HepG2 (cell line): ENCODE data around the gene ICAM2. TPM values are rescaled to one million over a fixed set of nuclear protein-coding genes. Genes with fewer than 3 reads are reported as not detected.

Source experiments
- ATF6 ChIP-seq: sonication (generic); formaldehyde crosslinking; conservative IDR thresholded peaks from 2 replicates; pipeline ENCODE4 v1.4.0; 2020; ENCODE audit warnings: missing genetic modification reagents
- ATF7 ChIP-seq, 2 experiments: fragments of 450-650 bp in 1 of 2; sonication (generic) in 1 of 2; formaldehyde crosslinking in 1 of 2; IDR thresholded peaks; 2 replicates each; pipeline versions ENCODE4 v1.4.0 to v1.6.1; 2016 to 2020; ENCODE audit warnings: antibody characterized with exemption in 1 of 2, mild to moderate bottlenecking in 1 of 2, missing genetic modification reagents in 1 of 2
- CCAR2 ChIP-seq: fragments of 200-400 bp; formaldehyde crosslinking; optimal IDR thresholded peaks from 2 replicates; pipeline ENCODE3; 2018; ENCODE audit warnings: low read depth, mild to moderate bottlenecking, low read length, moderate library complexity
- CEBPB ChIP-seq: IDR thresholded peaks from 2 replicates; pipeline ENCODE4 v1.6.1; 2011; ENCODE audit warnings: low read depth, low read length, improper control_type of control experiment, borderline replicate concordance
- HCFC1 ChIP-seq: fragments of 150-350 bp; IDR thresholded peaks from 2 replicates; pipeline ENCODE4 v1.6.1; 2014; ENCODE audit warnings: low read depth, low read length
- KDM5B ChIP-seq: sonication (generic); formaldehyde crosslinking; IDR thresholded peaks from 2 replicates; pipeline ENCODE4 v1.4.0; 2020; ENCODE audit warnings: missing genetic modification reagents, mild to moderate bottlenecking, borderline replicate concordance
- MNT ChIP-seq: fragments of 450-650 bp; IDR thresholded peaks from 2 replicates; pipeline ENCODE4 v1.6.1; 2016
- RARA ChIP-seq: IDR thresholded peaks from 2 replicates; pipeline ENCODE4 v1.6.1; 2016; ENCODE audit warnings: missing genetic modification reagents, missing compliant biosample characterization
- TFE3 ChIP-seq: IDR thresholded peaks from 2 replicates; pipeline ENCODE4 v1.6.1; 2016
- ZNF207 ChIP-seq: fragments of 450-650 bp; IDR thresholded peaks from 2 replicates; pipeline ENCODE4 v1.6.1; 2016; ENCODE audit warnings: antibody characterized with exemption, borderline replicate concordance
- ZNF577 ChIP-seq: sonication (generic); formaldehyde crosslinking; IDR thresholded peaks from 2 replicates; pipeline ENCODE4 v1.4.0; 2020; ENCODE audit warnings: mild to moderate bottlenecking, low read depth, missing genetic modification reagents, borderline replicate concordance
- ZNF792 ChIP-seq: IDR thresholded peaks from 2 replicates; pipeline ENCODE4 v1.6.1; 2016
- polyA plus RNA-seq, 8 experiments: library from polyadenylated mRNA; depleted of rRNA in 3 of 8; stranded (reverse) in 7 of 8; unstranded in 1 of 8; fragments of >200 nt; fragmentation: Illumina TruSeq in 4 of 8; extraction: Trizol in 4 of 8; gene quantifications; 2 replicates each; pipeline versions ENCODE4 v1.2.1 to v1.2.3, GENCODE V29; 2011 to 2016; ENCODE audit warnings: low read depth in 4 of 8, missing spikeins in 1 of 8, mixed read lengths in 1 of 8; ENCODE audit not compliant: insufficient read depth in 1 of 8
- total RNA-seq, 5 experiments: library from RNA; depleted of rRNA; stranded (reverse); fragments of >200 nt; fragmentation: Illumina TruSeq; extraction: Trizol; gene quantifications; 2 replicates each; pipeline ENCODE4 v1.2.3, GENCODE V29; 2016; ENCODE audit warnings: low read depth in 1 of 5

ICAM2 gene
- total and polyA plus RNA-seq, 2 of the 13 experiments (the other 11 are each of a cell fraction or from before 2014, with no cell fraction given), result 10.9 to 20.8 TPM

- TF ChIP-seq CEBPB, result peak; percentile 8; the same call in 1 of the 2 replicates
- TF ChIP-seq ZNF577, result no peak
- TF ChIP-seq HCFC1, result no peak
- no peak for TF ChIP-seq ZNF792
- TF ChIP-seq ZNF207, result 0 out of 2 replicates have a peak, but pooled peaks have one; percentile 78
- no peak for TF ChIP-seq ATF7 (IDR thresholded peaks at IDR 0.05)
- TF ChIP-seq ATF7 (CRISPR knock-in tag; IDR thresholded peaks at IDR 0.05), result 0 out of 2 replicates have a peak, but pooled peaks have one; percentile 32
- TF ChIP-seq ATF6 (CRISPR knock-in tag), result no peak
- TF ChIP-seq TFE3, result no peak
- peak; percentile 21; the same call in 1 of the 2 replicates for TF ChIP-seq KDM5B
- peak; percentile 24; the same call in 1 of the 2 replicates for TF ChIP-seq MNT
- TF ChIP-seq RARA (CRISPR knock-in tag), result 0 out of 2 replicates have a peak, but pooled peaks have one; percentile 13
- TF ChIP-seq CCAR2, result no peak
Measured at GRCh38 chr17:63999680-64000531, 20.5 kb downstream of the ICAM2 start (continued).
